Measurements from ENCODE around the gene HENMT1.

GRCh38 chr1:108669679-108670078 is 8.8 kb upstream of the HENMT1 start:
- TF ChIP-seq ZNF565 (CRISPR knock-in tag; conservative IDR thresholded peaks at IDR 0.05; ENCODE audit: low read depth): no peak
- no peak for TF ChIP-seq ZFP3 (CRISPR knock-in tag; IDR thresholded peaks at IDR 0.05)
- TF ChIP-seq TCF4 (CRISPR knock-in tag; IDR thresholded peaks at IDR 0.05; ENCODE audit: borderline replicate concordance): no peak
- TF ChIP-seq CREB5 (CRISPR knock-in tag; IDR thresholded peaks at IDR 0.05; ENCODE audit: low read depth): no peak
- no peak for TF ChIP-seq RARB (CRISPR knock-in tag; IDR thresholded peaks at IDR 0.05)
- no peak for TF ChIP-seq PPARA (CRISPR knock-in tag; IDR thresholded peaks at IDR 0.05; ENCODE audit: borderline replicate concordance)
- TF ChIP-seq ZNF8 (CRISPR knock-in tag; IDR thresholded peaks at IDR 0.05): no peak
- TF ChIP-seq PATZ1 (CRISPR knock-in tag; IDR thresholded peaks at IDR 0.05; ENCODE audit: borderline replicate concordance): no peak
- TF ChIP-seq ARNTL (CRISPR knock-in tag; IDR thresholded peaks at IDR 0.05; ENCODE audit: borderline replicate concordance, low read depth): no peak
- no peak for TF ChIP-seq ZNF70 (CRISPR knock-in tag; IDR thresholded peaks at IDR 0.05)
- no peak for TF ChIP-seq ZFP30 (CRISPR knock-in tag; IDR thresholded peaks at IDR 0.05)
- TF ChIP-seq BACH2 (CRISPR knock-in tag; IDR thresholded peaks at IDR 0.05; ENCODE audit: borderline replicate concordance): no peak
